ENCODE results near the gene ATP11A.

Gene ATP11A

DNA sequence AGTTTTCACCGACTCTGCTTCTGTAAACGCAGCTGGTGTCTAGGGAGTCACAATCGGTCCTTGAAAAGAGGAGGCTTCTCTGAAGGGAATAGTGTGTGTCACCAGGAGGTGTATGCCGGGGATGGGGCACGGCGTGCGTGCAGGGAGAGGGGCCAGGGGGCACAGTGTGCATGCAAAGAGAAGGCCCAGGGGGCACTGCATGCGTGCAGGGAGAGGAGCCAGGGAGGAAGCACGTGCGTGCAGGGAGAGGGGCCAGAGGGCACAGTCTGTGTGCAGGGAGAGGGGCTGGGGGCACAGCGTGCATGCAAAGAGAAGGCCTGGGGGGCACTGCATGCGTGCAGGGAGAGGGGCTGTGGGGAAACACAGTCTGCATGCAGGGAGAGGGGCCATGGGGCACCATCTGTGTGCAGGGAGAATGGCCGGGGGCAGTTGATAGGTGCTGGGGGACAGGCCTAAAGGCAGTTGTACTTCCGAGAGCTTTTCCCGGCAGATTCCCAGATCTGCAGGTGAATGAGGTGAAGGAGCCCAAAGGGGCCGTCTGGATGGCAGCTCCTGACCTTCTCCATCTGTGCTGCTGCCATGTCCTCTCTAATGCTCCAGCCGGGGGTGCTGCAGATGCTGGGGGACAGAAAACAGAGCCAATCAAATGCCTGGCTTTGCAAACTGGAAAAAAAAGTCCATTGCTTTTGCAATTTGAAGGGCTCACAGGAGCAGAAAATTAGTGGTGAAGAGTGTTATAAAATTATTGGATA is 36.4 kb downstream of the ATP11A start:
- no peak for DNase-seq

DNA sequence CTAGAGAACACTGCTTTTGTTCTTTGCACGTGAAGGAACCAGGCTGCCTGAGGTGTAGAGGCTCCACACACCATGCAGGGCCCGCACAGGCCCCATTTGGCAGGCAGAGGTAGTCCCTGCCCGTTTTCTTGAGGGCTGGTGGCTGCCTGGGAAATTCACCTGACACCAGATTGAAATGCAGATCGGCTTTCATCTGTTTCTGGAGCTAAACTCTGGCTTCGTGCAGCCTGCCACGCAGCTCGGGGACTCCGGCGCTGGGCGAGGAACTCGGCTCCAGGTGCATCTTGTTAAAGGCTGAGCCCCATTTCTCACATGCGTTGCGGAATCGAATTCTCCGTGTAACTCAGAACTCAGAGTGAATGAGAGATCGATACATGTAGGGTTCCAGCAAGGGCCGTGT is 37.7 kb downstream of the ATP11A start:
- DNase-seq: no peak

DNA sequence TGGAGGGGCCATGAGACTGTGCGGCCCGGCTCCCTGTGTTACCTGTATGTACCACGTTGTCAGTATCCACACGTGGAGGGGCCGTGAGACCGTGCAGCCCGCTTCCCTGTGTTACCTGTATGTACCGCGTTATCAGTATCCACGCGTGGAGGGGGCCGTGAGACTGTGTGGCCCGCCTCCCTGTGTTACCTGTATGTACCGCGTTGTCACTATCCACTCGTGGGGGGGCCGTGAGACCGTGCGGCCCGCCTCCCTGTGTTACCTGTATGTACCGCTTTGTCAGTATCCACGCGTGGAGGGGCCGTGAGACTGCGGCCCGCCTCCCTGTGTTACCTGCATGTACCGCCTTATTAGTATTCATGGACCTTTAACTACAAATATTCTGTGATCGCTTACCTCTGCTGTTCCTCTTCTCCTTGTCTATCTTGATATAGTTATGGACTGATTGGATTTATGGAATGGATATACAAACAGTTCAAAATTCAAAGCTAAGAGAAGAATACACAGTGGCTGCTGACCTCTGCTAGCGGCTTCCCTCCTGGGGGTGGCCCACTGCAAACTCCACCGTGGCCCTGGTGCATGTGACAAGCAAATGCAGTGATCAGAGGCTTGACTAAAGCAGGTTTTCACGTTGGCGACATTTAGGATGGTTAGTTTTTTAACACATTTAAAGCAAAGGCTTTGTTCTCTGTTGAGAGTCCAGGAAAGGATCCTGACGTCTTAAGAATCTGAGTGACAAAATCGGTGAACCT is 38.7 kb downstream of the ATP11A start:
- DNase-seq: no peak

DNA sequence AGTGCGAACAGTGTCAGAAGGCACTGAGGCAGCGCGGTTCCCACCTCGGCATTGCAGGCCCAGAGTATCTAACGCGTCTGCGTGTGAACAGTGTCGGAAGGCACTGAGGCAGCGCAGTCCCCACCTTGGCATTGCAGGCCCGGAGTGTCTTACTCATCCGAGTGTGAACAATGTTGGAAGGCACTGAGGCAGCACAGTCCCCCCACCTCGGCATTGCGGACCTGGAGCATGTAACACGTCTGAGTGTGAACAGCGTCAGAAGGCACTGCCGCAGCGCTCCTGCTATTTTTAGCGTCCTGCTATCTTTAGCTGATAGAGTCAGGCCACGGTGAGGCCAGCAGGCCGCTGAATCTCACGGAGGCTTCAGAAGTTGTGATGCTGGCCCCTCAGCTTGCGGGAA is 39.6 kb downstream of the ATP11A start:
- no peak for DNase-seq

DNA sequence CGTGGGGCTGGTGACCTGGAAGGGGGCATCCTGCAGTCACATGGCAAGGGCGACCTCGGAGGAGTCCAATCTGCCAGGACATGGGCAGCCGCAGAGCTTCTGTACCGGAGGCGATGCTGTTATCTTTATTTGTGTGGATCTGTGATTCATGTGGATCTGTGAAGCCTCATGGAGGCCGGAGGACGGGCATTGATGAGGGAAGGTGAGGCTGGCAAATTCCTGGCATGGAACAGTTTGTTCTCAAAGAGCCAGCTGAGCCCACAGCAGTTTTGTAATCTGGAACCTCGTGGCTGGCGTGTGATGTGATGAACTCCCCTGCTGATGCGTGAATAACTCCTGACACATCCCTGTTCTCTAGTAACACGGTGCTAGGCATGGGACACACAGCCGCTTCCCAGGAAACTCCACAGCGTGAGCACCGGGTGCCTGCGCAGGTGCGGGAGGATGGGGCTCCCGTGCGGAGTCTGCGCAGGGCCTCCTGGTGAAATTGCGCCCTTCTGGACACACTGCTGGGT is 40.4 kb downstream of the ATP11A start:
- no peak for DNase-seq

DNA sequence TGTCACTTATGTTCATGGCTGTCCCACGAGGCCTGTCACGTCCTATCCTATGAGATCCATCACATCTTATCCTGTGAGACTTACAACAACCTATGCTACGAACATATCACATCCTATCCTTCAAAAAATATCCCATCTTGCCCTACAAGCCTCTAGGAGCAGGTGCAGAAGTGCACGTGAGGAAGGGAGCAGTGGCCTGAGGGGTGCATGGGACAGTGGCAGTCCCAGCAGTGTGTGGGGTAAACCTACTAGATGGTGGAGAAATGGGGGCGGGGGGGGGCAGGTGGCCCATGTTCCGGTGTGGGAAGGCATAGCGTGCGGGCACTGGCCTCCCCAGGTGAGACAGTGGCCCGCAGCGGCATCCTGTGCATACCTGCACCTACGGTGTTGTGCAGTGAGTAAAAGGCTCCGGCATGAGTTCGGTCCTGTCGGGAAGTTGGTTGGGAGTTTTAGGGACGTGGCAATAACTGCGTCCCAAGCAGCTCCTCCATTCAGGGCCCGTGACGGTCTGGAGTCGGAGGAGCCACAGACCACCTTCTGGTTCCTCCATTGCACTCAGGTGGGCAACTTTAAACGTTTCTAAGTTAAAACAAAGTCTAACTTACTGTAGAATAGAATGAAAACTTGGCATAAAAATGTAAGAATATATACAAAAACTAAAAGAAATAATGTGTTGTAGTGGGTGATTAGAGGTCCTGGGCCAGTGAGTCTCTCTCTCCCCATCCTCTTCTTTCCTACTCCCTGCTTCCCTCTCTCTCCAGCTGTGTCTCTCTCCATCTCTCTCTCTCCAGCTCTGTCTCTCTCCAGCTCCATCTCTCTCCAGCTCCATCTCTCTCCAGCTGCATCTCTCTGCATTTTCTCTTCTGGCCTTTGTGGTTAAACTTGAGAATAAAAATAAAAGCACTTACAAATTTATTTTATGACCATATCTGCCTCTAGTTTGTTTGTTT is 42.1 kb downstream of the ATP11A start:
- DNase-seq: no peak

DNA sequence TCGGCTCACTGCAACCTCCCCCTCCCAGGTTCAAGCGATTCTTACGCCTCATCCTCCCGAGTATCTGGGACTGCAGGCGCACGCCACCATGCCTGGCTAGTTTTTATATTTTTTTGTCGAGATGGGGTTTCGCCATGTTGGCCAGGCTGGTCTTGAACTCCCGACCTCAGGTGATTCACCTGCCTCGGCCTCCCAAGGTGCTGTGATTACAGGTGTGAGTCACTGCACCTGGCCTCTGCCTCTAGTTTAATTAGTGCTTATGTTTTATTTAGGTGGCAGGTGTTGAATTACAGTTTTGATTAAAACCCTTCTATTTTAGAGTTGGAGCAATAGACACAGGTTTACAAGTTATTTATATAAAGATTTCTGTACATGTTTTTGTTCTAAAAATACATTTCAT is 42.8 kb downstream of the ATP11A start:
- no peak for DNase-seq

DNA sequence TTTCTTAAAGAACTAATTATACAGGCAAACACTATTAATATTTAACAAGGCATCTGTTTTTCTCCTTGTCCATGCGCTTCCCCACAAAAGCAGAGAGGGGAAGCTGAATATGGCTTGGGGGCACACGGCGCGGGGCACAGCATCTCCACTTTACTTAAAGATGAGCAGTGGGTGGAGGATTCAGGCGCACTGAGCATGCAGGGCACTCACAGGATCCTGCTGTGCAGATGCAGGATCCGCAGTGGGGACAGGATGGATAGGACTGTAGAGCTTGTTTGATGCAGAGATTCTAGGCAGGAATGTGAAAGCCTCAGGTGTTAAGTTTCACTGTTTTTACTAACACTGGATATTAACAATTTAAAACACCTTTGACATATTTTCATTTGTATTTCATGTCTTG is 43.3 kb downstream of the ATP11A start:
- no peak for DNase-seq

DNA sequence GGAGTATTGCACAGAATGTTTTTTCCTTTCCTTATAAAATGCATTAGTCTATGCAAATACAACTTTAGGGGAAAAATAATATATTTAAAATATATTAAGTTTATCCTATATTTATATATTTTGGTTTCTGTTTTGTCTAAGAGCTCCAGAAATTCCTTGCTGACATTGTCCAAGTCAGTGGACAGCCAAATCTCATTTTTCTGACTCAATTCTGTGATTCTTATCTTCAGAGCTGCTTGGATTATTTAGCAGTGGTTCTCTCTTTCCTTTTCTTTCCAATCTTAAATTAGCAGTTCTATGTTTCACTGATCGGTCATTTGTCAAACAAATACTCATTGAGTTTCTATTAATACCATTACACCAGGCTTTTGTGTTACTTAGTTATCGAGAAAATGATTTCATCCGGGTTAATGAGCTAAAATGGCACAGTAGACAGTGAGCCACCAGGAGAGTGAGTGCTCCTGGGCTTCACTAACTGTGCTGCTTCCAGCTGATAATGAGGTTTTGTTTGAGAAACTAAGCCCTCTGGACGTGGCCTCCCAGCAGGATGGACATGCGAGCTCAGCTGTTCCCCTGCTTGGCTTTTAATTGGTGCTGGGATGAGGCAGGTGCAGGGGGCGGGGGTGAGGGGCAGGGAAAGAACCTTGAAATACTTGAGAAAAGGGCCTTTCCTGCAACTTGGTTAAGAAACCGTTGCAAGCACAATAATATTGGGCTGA is 44.0 kb downstream of the ATP11A start:
- no peak for DNase-seq

DNA sequence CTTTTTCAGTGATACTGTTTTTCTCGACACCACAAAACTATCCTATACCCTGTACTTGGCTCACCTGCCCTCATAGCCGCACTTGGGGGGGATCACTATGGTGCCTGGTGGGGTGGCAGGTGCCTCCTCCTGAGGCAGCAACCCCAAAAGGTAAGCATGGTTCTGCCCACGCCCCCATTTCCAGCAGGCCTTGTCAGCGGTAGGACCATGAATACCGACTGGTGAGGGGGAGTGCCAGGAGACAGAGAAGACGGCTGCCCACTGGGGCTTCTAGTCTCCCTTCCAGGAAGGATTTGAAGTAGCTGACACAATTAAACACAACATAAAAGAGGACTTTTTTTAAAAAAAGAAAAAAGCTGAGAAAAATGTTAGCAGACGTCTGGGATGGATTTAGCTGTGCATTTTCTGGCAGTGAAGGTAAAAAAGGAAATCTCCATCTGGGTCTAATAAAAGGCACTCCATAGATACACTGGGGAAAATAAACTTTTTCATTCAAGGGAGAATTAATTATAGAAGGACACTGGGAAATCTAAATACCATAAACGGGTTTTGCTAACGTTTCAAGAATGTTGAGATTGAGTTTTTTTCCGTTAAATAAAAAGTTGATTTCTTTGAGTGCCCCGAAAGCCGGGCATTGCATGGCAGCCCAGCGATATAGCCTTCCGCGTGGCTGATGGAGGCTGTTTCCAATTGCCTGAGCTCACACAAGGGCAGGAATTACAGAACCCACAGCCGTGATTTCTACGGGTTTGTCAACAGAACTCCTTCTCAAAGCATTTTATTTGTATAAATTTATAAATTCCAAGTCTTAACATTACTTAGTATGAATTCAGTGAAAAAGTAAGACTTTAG is 45.1 kb downstream of the ATP11A start:
- DNase-seq: no peak

DNA sequence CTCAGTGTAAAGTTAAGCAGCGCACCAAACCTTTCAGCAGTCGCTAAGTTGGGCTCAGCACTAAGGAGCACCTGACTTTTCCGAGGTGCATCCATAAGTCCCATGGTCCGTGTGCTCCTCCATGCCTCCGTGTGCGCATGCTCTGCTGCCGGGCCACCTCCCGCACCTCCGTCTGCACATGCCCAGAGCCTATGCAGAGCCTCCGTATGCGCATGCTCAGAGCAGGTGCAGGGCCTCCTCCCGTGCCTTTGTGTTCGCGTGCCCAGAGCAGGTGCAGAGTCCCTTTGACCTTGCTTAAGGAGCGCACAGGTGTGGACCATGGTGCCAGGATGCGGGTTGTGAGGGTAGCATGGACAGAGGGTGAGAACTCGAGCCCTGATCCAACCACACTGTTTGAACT is 46.0 kb downstream of the ATP11A start:
- no peak for DNase-seq

DNA sequence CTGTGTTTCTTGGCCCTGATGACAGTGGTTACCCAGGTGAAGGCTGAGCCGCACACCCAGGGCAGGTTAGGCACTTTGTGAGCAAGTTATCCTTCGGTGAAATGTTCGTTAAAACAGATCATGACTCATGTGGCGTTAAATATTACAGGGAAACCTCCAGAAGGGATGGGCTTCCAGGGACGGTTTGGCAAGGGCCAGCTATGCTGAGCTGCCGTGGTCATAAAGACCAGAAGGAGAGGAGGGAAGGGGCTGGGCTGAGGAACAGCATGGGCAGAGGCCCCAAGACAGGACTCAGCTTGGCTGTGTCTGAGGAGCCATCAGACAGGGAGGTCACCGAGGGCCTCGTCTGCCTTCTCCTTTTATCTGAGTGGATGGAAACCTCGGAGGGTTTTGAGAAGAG is 47.5 kb downstream of the ATP11A start:
- DNase-seq: no peak

DNA sequence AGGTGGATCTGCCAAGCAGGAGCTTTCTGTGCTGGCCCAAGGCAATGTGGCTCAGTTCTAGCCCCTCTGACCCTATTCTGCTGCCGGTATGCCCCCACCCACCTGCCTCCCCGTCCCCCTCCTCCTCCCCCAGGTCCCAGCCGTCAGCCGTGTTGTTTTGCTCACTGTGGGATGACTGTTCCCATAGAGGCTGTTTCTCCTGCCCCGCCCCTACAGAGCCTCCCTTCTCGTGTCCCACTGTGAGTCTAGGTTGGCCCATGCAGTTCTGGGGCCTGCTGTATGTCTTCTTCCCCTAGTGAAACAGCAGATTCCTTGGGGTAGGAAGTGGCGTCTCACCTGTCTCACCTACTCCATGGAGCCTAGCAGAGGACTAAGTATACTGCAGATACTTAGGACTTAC is 48.8 kb downstream of the ATP11A start:
- no peak for DNase-seq

DNA sequence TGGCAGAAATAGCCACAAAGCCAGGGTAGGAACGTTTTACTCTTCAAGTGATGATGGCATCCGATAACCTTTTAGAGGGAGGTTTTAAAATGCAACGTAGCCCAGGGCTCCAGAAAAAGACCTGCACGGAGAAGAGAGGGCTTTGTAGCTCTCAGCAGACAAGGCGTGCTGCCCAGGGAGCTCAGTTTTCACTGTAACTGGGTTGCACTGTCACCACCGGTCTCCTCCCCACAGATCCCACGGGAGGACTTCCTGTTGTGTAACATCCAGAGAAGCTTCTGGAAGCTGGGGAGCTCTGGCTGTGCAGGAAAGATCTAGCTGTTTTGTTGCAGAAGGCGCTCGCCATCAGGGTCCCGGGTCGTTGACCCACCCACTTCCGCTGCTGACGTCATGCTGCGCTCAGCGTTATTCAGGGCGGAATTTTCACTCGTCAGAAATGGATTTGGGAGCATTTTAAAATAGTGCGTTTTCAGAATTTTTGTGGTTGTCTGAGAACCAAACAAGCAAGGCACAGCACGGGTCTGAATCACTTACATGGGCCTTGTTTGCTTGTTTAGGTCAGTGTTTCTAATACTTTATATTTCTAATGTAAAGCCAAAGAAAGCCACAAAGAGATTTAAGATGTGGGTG is 50.8 kb downstream of the ATP11A start:
- no peak for DNase-seq

DNA sequence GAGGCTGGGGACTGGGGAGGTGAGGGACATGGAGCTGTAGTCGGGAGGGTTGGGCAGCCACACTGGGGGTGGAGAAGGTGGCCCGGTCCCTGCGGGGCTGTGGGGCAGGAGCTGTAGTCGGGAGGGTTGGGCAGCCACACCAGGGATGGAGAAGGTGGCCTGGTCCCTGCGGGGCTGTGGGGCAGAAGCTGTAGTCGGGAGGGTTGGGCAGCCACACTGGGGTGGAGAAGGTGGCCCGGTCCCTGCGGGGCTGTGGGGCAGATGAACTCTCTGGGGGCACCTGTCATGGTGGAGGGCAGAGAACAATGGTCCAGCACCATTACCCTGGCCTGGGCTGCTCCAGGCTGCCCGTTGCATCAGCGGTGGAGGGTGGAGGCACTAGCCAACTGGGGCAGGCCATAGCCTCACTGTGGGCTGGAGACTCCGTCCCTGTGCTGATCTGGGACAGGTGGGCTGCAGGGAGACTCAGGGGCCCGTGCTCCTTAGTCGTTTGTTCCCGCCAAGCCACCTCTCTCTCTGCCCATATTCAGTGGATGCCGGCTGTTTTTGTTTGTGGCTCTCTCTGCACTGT is 51.4 kb downstream of the ATP11A start:
- DNase-seq: no peak

DNA sequence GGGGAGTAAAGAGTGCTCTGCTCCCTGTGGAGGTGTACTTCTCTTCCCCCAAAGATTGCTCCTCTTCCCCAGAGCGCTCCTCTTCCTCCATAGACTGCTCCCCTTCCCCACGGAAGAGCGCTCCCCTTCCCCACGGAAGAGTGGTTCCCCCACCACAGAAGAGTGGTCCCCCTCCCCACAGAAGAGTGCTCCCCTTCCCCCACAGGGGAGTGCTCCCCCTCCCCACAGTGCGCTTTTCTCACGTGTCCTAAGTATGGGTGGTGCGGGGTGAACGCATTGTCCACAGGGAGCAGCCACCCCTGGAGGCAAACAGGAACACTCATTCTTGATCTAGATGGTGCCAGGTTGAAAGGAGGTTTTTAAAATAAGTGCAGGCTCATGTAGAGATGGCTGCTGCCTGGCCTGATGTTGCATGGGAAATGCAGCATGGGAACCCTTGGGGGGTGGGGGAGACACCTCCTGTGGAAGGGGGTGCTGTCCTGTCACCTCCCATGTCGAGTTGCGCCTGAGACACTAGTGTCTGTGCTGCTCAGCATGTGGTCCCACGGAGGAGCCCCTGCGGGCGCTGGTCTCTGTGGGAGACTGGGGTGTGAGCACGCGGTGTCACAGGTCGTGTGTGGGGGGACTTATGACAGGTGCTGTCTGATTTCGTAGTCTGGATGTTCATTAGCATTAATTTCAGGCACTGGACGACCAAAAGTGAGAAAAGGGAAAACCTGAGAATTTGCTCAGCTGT is 52.2 kb downstream of the ATP11A start:
- no peak for DNase-seq

DNA sequence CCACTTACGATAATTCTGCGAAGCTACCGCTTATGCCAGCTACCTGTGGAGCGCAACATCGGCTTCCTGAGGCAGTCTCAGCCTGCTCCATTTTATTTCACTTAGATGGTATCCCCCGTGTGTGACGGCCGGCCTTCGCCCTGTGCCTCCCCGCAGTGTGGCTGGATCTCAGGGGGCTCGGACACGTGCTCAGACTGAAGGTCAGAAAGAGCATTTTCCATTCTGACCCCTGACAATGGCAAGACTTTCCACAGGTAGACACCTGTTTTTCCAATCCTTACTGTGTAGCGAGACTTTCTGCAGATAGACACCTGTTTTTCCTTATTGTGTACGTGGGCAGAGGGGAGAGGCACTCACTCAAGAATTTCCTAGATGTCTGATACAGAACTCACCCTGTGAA is 52.7 kb downstream of the ATP11A start:
- no peak for DNase-seq

DNA sequence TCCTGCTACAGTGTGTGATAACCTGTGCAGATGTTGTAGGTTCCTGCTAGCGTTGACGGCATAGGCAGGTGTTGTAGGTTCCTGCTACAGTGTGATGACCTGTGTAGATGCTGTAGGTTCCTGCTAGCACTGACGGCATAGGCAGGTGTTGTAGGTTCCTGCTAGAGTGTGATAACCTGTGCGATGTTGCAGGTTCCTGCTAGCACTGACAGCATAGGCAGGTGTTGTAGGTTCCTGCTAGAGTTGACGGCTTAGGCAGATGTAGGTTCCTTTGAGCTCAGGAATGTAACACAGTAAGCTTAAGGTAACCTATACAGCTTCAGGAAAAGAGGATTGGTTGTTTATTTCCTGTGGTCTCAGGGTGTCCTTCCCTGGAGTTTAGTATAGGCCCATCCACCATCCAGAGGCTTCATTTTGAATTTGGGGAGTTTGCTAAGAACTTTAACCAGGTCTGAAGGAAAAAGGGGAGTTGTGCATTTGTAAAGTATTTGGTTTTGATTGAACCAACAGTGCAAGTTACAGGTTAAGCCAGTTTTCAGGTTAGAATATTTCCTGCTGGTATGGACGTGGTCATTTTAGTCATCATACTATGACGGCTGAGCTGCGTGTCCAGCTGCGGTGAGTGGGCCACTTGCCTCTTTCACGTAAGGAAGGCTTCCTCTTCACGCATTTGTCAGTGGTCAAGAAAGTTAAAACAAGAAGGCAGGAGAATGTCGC is 53.8 kb downstream of the ATP11A start:
- DNase-seq: no peak
